ENCODE data around the gene PITPNM2. TPM values are rescaled to one million over a fixed set of nuclear protein-coding genes. Genes with fewer than 3 reads are reported as not detected.

Gene PITPNM2
- total and polyA plus RNA-seq, 9 of the 15 experiments (the other 6 are each of a cell fraction or from before 2014, with no cell fraction given) = 0.03 to 10.8 (median 2.9) TPM

DNA sequence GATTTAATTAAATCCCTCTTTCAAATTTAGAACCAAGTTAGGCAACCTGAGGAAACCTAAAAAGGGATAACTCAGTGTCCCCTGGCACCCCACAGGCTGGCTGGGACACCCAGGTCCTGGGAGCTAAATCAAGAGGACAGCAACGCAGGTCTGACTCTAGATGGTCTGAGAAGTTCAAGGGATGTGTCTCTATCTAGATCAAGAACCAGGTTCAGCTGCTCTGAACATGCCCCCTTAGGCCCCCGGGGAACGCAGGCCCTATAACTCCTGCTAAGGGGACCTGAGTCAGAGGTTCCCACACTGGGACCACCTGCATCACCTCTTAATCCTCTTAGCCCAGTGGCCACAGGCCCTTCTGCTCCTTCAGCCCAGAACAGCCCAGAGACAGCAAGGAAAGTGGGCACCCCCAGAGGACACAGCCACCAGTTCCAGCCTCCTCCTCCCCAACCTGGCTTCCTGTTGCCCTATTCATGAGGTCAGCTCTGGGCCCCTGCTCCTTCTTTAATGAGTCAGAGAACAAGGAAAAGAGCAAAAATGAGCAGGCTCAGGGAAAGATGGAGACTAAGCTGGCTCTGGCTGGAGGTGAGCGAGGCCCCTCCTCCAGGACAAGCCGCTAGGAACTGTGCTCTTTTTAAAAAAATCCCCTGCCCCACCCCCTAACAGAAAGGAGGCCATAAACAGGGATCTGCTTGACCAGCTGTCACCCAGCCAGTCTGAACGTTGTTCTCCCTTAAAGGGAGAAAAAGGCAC is 10.8 kb downstream of the PITPNM2 start (continued):
- peak; percentile 17; the same call in 1 of the 2 replicates for TF ChIP-seq ZNF592 (IDR thresholded peaks at IDR 0.05)
- no peak for TF ChIP-seq HIVEP1 (CRISPR knock-in tag; IDR thresholded peaks at IDR 0.05)
- TF ChIP-seq ZBTB1 (CRISPR knock-in tag; IDR thresholded peaks at IDR 0.05; ENCODE audit: borderline replicate concordance, low read depth) = no peak
- no peak for TF ChIP-seq MIER1 (IDR thresholded peaks at IDR 0.05; ENCODE audit: low read depth)
- TF ChIP-seq MAZ (CRISPR knock-in tag; conservative IDR thresholded peaks at IDR 0.05 in 1 of 2, IDR thresholded peaks at IDR 0.05 in 1 of 2) = peak in 1 of 2 experiments; percentile 45; a peak in 1 of 4 replicates
- 0 out of 2 replicates have a peak, but pooled peaks have one; percentile 7 for TF ChIP-seq ETV1 (tag; conservative IDR thresholded peaks at IDR 0.05; ENCODE audit: low read depth)

Measured in K562 (cell line).